ENCODE measurements around the gene DSCAM.

Gene DSCAM

DNA sequence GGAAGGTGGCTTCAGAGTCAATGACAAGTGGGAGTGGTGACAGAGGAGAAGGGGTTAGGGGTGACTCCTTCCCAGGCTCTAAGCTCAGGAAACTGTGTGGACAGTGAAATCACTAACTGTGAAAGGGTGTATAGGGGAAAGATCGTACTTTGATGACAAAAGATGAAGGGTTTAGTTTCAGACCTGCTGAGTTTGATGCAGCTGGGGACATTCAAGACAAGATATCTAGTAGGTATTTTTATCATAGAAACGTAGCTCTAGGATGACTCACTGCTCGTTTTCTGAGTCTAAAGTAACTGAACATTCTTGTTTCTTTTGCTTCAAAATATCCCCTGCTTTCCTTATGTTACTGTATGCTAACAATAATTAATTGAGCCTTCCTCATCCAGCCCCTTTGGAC is 830.7 kb downstream of the DSCAM start:
- no peak for DNase-seq

DNA sequence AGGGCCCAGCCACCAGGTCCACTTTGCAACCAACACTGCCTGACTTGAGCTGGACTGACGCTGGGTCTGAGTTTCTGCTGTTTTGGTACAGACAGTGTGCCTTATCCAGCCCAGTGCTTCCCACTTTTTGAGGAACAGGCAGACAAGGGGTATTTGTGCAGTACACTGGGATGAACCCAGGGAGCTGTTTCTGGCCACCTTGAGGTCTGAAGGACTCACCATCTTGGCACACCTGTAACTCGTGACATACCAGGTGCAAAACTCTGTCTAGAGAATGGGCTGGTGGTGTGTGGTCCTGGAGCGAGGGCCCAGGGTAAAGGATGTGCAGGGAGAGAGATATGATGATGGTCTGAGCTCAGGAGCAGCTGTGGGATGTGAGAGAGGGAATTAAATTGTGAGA is 831.1 kb downstream of the DSCAM start:
- no peak for DNase-seq

DNA sequence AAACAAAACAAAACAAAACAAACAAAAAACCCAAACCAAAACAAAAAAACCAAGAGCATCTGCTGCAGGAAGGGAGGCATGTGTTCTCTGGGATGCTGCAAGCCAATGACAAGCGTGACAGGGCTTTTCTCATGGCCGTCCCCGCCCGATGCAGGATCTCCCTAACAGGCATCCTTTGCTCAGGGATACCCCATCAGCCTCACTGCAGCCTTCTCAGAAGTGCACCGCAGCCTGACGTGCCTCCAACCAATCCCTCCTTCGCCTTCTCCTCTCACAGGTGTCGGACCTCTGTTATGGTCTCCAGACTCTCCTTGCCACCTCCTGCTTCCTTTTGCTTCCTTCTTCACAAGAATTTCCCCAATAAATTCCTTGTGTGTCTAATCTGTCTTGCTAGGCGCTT is 832.6 kb downstream of the DSCAM start:
- no peak for DNase-seq

DNA sequence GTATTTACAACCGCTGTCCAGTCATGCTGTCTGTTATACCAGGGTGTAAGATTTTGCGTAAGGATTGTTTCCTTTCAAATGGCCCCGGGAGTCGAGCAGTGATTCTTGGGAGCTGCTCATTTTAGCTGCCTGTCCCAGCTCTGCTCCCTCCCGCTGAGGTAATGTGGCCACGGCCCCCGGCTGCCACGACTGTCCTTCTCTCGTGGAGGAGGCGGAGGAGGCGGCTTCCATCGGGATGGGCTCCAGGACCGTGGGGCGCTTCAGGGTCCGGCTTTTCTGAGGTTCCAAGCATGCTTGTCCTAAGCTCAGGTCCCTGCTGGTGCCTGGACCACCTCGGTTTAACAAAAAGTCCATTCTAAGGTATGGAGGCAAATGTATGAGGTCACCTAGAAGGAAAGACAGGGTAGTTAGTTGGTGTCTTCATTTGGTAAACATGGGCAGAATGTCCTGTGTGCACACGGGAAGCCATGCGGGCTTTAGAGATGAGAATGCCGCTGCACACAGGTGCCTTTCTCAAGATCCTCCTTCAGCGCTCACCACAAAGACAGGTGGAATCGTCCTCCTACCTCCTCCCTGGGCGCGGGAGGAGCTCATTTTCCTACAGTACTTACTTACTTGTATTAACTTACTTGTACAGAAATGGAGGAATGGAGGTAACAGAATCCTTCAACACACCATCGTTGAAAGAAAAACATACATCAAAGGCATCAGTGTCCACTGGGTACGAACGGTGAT is 833.8 kb downstream of the DSCAM start:
- DNase-seq = no peak

DNA sequence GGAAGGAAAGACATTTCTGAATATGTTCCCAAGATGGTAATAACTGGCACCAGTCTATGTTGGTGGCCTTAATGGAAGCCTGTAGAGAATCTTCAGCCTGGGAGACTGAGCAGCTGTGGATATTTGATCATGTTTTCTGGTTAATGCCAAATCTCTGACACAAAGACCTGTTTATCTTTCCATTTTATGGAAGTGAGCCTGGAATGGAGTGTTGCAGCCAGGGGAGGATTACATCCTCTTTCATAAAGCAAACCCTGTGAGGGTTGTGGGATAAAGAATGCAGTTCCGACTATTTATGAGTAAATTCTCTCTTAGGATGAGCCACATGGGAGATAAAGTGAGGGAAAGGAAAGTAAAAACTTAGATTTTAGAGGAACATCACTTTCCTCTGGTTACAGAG is 835.6 kb downstream of the DSCAM start:
- no peak for DNase-seq

DNA sequence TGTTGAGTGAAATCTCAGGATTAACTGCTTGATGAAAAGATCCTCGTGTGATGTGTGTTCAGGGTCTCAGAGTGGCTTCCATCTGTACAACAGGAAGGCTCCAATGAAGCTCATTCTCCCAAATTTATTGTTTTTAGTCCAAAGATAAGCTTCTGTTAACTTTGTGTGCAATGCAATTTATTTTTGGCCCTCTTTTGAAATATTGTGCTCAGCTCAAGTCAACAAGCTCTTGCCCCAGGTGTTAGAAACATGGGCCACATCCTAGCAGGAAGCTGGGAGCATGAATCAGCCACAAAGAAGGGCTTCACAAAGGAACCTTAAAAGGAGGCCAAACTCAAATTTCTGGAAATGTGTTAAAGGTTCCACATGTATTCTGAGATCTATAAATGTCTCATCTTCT is 844.0 kb downstream of the DSCAM start:
- DNase-seq = no peak

DNA sequence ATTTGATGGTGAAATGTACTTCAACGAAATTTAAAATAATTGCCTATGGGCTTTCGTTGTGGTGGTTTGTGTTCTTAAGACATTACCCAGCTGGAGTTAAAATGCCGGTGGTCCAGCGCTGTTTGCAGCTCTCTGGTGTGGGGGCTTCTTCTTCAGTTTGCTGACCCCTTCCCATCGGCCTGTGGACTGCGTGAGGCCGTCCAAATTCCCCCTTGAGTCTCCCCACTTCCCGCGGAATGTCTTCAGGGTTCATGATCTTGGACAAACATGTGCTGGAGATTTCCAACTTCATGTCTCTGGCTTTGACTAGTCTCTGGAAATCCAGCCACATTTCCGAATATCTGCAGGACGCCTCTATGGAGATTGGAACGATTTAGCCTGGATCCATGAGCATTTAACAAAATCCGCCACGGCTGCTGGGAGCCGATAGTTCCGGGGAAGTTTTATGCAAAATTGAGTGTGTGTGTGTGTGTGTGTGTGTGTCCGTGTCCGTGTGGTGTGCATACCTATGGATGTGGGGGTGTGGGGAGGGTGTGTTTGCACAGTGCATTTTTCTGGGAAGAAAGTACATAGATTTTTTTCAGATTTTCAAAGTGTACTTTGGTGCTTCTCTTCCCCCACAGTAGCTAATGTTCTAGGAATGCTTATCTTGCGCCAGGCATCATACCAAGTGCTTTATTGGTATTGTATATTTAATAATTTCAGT is 862.5 kb downstream of the DSCAM start:
- peak; percentile 58 for DNase-seq

DNA sequence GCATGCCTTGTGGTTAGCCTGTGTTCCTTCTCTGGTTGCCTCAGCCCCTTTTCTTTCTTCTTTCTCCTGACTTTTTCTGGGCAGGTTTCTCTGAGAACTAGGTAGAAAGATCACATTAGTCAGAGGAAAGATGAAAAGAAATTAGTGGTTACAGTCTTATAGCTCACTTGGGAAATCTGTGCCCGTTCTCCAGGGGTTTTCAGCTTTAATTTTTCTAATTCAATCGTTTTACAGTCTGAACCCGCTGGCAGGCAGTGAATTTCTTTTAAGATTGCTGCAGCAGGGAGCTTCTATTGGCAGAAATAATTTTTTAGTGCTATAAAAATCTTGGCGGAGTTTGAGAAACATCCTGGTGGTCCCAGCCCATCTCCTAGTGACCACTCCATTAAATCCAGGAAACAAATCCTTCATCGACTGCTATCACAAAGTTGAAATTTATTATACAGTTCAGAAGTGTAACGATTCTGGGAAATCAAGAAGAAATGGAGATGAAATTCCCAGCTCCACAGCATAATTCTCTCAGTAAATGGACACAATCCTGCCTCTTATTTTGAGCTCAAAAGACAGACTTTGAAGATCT is 866.6 kb downstream of the DSCAM start:
- DNase-seq = peak; percentile 23

DNA sequence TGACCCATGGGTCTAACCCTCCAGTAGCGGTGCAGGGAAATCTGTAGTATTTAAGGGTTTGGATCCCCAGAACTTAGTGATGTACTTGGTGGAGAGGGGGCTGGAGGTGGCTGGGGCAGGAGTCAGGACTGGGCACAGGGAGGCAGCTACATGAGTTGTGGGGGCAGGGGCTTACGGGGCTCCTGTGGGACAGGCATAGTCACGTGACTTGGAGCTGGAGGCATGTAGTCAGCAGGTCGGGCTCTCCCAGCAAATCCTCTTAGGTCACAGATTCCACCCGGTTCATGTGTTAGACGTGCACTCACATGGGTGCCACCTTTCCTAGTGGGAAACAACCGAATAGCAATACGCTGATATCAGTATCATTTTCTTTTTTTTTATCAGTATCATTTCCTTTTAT is 867.6 kb downstream of the DSCAM start:
- DNase-seq = no peak

DNA sequence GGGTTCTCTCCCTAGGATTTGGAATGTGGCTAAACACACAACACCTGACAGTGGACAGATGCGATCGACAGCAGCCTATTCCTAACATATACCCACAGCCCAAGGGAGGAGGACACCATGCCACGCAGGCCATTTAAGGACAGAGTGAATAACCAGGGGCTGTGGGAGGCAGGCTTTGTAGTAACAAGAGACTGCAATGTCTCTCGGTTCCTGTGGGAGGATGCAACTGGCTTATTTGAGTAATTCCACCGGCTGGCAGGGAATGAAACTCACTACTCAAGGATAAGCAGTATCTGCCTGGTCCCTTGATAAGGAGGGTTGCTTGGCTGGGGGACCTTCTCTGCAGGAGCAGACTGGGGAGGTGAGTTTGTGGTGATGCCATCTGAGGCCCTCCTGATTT is 870.2 kb downstream of the DSCAM start:
- no peak for DNase-seq

DNA sequence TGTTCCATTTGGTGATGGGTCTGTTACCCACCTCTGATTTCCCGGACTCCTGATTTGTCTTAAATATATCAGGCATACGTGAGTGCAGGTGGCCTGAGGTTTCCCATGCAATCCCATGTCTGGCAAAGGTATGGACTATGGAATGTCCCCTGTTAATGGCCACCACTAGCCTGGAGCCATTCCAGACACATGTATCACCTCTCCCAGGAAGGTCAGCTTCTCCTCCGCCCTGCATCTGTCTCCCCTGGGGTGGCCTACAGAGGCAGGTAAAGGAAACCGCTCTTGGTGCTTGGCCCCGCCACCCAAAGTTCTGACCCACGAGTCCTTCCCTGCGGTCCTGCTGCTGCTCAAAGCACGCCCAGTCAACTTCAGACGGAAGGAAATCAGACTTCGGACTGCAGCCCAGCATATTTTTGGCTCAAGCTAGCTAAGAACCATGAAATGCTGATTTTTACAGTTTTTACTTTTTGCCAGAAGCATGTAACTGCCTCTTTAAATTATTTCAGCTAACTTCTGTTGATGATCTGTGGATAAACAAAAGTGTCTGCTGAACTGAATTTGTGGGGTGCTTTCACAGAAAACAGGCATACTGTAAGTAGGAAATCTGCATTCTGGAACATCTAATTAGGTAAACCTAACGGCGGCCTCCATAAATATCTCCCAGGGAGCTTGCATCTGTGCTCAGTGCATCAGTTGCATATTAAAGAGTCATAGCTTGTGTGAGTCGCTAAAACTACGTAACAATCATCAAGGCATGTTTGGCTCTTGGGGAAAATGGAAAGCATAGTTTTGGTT is 873.8 kb downstream of the DSCAM start:
- DNase-seq = peak; percentile 26

DNA sequence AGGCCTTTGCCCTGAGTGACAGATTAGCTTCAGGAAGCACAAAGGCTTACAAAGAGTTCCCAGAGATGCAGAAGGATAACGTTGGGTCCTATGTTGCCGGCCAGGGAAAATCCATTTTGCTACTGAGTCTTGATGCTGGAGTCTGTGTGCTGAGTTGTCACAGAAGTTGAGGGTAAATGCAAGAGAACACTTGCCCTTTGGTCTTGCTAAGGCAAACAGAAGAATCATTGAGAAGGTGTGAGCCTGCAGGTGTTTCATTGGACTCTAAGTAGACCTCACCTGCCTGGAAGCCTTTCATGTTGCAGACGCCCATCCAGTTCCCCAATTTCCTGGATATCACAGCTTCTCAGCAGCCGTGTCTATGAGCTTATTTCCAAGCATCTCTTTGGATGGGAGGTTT is 874.5 kb downstream of the DSCAM start:
- no peak for DNase-seq

DNA sequence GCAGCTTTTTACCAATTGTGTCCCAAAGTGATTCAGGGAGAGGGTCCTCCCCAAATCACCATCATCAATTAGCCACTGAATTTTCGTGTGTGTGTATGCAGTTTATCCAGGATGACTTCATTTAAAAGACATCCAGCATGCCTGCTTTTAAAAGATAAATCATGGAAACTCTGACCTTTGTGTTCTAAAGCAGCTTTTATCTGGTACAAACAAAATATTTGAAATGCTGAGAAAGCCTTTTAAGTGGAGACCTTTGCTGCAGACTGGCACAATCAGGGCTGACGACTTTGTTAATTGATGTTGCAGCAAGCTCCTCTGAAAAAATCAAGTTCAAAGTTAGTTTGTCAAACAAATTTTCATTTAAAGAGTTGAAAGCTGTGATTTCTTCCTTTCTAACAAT is 875.0 kb downstream of the DSCAM start:
- DNase-seq = no peak

DNA sequence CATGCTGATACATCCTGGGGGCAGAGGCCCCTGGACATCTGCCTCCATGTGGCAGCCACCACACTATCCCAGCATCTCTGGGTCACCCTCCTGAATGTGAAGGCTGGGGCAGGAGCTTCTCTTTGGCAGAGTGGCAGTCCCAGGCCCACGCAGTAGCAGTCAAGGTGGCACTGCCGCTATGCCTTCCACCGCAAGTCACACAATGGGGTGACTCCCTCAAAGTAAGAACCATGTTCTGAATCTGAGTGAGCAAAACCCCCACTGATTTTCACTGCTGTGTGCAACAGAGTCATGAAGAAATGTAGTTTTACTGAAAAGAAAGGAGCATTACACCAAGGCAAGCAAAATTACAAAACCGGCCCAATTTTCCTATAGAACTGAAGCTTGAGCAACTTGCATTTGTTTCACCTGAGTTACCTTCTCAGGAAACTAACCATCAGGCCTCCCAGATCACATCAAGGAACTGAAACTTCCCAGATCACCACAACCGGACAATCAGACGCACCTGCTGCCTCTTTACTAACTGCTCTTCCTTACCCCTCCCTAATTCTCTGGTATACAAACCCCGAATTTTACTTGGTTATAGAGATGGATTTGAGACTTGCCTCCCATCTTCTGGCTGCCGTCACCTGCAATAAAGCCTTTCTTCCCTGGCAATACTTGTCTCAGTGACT is 877.1 kb downstream of the DSCAM start:
- no peak for DNase-seq

DNA sequence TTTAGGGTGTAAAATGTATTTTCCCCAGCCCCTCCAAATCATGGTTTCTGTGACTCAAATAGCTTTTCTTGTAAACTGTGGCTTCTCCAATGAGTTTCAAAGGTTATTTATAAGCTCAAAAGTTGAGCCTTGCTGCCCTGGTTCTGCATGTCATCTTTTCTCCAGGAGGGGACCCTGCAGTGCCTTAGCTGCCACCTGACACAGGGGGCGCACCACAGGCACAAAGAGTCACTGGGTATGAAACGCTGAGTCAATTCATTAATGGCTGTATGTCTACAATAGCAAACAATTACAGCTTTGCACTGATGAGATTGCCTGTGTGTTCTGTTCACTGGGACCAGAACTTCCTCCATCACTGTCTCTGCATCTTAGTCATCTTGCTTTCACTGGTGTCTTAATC is 878.9 kb downstream of the DSCAM start:
- DNase-seq = no peak

DNA sequence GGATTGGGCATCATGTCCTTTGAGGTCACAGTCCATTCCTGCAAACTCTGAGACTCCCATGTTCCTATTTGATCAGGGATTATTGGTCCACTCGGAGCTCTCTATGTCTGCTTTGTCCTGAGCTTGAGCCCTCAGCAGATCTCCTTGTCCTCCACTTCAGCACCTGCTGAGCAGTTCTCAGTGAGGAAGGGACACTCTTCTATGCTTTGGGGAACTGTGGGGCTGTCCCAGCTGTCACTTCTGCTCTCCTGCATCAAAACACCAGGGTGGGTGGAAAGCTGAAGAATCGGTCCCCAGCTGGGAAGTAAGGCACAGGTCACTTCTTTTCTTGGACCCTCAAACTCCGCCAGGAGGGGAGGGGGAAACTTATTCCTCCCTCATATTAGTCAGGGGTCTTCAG is 880.2 kb downstream of the DSCAM start:
- DNase-seq = no peak

DNA sequence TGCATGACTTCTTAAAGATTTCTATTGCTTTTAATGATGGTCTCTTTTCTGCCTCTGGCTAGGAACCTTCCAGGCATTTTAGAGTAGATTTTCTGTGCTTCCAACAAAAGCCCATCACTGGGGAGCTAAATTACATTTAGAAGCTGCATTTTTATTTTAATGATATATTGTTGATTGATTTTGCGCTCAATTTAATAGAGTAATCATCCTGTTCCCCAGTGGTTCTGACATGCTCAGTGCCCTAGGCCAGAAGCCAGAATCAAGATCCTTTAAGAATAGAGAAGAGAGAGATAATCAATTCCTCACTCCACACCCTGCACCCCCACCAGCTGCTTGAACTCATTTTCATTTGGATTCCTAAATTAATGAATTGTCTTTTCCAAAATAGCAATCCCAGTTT is 881.9 kb downstream of the DSCAM start:
- no peak for DNase-seq

DNA sequence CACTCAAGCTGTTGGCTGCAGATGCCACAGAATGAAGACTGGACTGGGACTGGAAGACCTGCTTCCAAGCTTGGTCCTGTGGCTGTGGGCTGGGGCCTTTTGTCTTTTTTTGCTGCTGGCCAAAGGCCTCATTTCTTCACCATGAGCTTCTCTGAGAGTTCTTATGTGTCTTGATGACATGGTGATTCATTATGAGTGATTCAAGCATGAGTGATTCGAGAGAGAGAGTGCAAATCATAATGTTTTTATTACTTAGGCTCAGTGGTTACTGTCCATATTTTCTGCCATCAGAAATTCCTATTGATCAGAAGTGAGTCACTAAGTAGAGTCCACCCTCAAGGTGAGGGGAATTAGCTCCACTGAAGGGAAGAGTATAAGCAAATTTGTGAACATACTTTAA is 885.7 kb downstream of the DSCAM start:
- no peak for DNase-seq
